GM19351 (cell line): ENCODE measurements around the gene OR51S1.
"Not testable (repeated sequence)": the region's sequence is repeated elsewhere in the genome, so short reads cannot be mapped to it uniquely, and the experiment has no call there.

Source experiments
- ATAC-seq: cut with Tn5 transposase; IDR thresholded peaks from one replicate; pipeline ENCODE4 v1.9.1; 2021; ENCODE audit warnings: mild to moderate bottlenecking, moderate library complexity; ENCODE audit not compliant: unreplicated experiment

Gene OR51S1, protein sequence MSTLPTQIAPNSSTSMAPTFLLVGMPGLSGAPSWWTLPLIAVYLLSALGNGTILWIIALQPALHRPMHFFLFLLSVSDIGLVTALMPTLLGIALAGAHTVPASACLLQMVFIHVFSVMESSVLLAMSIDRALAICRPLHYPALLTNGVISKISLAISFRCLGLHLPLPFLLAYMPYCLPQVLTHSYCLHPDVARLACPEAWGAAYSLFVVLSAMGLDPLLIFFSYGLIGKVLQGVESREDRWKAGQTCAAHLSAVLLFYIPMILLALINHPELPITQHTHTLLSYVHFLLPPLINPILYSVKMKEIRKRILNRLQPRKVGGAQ

DNA sequence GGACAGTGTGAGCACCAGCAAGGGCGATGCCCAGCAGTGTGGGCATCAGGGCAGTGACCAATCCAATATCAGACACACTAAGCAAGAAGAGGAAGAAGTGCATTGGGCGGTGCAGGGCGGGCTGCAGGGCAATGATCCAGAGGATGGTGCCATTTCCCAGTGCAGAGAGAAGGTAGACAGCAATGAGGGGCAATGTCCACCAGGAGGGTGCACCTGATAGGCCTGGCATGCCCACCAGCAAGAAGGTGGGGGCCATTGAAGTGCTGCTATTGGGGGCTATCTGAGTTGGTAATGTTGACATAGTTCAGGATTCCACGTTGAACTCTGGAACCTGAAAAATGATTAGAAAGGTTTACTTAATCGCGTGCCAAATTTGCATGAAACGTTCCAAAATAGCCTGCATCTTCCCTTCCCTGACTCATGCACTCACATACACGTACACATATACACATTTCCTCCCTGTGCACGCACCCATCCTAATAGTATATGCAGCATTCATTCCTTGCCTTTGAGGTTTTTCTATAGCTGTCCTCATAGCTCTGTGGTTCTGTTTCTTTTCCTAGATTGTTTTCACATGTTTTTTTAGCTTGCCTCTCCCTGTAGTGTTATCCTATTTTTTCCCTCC is at the start of gene OR51S1:
TSS of gene OR51S1 (minus strand) at position 301 of the 625 bp plus-strand sequence. CDS start at position 301, 0 bp downstream.
- ATAC-seq = no peak

DNA sequence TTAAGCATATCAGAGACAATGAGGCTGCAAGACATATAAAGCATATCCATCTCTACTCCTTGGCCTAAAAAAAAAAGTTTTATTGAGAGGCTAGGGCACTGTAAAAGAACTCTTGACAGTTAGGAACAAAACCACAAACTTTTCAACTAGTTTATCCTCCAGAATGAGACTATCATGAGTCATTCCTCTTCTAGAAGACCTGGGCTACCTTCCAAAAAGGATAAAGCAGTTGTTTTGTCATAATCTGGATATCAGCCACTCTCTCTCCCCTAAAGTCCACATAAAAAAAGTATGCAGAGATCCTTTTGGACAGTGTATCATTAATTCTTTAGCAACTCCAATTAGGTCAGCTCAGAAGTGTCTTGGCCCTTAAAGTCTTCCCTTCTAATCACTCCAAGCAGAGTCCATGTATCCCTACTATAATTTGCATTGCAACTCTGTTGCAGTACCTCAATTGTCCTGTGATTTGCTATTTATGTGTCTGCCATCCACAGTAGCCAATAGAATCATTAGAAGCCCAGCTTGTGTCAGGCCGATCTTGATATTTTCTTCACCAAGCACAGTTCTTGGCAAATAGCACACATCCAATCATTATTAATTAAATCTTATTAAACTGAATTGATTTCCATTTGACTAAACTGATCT is 43.1 kb upstream of the OR51S1 start:
- no peak for ATAC-seq

DNA sequence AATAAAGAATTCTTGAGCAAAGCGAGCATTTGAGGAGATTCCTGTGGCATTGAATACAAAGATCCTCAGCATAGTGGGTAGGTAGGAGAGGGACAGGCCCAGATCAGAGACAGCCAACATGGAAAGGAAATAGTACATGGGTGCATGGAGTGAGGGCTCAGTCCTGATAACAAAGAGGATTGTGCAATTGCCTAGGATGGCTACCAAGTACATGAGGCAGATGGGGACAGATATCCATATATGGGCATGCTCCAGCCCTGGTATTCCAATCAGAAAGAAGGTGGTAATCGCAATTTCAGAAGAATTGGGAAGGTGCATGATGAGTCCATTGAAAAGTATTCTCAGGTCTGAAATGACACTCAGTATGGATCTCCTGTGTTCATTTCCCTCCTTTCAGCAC is 41.3 kb upstream of the OR51S1 start:
- ATAC-seq = no peak

DNA sequence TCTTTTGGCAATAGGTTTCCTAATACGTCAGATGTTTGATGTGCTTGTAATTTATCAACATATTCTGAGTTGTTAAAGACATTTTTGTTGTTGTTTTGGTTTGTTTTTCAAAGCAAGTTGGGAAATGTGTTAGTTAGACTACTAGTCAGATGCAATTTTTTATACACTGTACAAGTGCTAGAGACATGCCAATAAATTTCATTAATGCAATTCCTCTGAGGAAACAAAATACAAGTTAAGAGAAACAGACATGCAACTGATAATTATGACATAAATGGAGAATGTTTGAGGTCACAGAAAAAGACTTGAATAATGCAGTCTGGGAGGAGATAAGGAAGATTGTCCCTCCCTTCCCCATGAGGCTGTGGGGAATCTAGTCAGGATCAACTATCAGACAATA is 38.6 kb upstream of the OR51S1 start:
- no peak for ATAC-seq

DNA sequence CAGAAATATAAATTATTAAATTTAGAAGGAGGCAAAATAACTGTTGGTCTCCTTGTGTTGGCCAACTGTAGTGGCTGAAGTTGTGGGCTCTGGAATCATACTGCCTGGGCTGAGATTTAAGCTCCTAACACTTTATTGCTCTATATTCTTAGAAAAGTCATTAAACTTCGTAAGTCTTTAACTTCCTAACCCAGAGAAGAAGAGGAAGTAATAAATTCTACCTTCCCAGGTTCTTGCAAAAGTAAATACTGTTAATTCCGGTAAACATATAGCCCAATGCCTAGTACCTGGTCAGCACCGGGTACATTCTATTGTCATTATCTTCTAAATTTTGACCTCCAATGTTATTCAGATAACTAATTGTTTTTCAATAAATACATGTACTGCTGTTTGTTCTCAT is 37.2 kb upstream of the OR51S1 start:
- no peak for ATAC-seq

DNA sequence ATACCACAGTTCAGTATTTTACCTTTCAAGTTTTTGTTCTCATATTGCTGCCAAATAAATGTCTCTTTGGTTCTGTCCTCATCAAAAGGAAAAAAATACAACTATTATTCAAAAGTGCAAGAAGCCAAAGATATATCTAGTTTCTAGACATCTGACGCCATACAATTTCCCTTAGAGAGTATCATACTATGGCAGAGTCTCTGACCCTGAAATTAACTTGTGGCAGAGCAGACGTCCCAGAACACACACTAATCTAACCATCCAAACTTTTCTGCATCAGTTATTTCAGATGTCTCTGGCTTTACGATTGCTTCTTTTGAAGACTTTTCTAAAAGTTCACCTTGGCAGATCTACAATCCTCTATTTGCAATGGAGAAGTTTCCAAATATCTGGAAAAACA is 35.4 kb upstream of the OR51S1 start:
- ATAC-seq = no peak

DNA sequence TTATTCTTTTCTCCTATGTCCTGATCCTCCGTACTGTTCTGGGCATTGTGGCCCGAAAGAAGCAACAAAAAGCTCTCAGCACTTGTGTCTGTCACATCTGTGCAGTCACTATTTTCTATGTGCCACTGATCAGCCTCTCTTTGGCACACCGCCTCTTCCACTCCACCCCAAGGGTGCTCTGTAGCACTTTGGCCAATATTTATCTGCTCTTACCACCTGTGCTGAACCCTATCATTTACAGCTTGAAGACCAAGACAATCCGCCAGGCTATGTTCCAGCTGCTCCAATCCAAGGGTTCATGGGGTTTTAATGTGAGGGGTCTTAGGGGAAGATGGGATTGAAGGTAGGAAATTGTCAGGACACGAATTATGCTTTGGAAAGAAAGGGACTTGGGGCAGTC is 33.5 kb upstream of the OR51S1 start:
- ATAC-seq = no peak

DNA sequence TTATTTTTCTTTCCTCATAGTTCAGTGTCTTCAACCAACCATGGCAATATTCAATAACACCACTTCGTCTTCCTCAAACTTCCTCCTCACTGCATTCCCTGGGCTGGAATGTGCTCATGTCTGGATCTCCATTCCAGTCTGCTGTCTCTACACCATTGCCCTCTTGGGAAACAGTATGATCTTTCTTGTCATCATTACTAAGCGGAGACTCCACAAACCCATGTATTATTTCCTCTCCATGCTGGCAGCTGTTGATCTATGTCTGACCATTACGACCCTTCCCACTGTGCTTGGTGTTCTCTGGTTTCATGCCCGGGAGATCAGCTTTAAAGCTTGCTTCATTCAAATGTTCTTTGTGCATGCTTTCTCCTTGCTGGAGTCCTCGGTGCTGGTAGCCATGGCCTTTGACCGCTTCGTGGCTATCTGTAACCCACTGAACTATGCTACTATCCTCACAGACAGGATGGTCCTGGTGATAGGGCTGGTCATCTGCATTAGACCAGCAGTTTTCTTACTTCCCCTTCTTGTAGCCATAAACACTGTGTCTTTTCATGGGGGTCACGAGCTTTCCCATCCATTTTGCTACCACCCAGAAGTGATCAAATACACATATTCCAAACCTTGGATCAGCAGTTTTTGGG is 33.0 kb upstream of the OR51S1 start, which contains the start of gene OR51T1:
TSS of gene OR51T1 (plus strand) at position 41 of the 641 bp plus-strand sequence. CDS start at position 41, 0 bp downstream.
- ATAC-seq = no peak

DNA sequence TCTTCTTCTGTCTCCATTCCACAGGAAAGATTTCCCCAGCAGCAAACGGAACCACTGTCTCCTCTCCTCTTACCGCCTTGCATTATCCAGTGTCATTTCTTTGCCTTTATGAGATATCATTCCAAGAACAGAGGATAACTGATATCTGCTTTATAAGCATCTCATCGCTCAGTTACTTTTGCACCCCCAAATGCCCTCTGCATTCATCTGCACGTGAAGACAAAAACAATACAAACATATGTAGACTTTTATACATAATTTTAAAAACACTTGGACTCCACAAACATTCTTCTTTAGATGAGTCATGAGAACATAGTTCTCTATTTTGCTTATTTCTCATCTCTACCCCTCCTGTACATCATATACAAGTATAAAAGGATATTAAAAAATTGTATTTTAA is 32.2 kb upstream of the OR51S1 start:
- ATAC-seq = no peak

DNA sequence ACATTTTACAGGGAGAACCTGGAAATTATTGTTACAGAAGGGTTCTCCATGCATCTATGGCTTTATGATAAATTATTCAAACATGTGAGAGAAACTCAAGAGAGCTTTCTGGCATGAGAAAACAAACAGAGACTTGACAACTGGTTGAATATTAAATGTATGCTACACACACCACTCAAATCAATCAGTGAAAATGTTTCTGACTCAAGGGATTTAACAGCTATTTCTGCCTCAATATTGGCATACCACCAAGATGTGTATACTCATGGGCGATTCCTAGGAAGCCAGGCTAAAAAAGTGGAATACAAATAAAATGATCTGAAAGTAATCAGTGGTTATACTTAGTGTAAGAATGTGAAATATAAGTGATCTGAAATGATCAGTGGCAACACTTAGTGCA is 16.8 kb upstream of the OR51S1 start:
- ATAC-seq = no peak

DNA sequence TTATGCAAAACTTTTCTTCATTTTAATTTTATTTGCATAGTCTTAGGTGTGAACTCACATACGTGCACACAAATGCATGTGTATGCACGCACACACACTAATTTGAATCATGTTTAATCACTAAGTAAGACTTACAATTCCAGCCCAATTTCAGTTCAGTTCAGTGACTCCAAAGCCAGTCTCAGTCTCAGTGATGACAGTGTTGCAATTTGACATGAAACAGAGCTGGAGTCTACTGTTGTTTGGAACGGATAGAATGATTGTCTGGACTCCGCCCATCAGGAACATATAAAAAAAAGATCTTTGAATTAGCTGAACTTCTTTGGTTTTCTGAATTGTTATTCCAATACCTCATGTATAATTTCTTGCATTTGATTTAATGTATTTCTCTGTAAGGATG is 14.9 kb upstream of the OR51S1 start:
- no peak for ATAC-seq

DNA sequence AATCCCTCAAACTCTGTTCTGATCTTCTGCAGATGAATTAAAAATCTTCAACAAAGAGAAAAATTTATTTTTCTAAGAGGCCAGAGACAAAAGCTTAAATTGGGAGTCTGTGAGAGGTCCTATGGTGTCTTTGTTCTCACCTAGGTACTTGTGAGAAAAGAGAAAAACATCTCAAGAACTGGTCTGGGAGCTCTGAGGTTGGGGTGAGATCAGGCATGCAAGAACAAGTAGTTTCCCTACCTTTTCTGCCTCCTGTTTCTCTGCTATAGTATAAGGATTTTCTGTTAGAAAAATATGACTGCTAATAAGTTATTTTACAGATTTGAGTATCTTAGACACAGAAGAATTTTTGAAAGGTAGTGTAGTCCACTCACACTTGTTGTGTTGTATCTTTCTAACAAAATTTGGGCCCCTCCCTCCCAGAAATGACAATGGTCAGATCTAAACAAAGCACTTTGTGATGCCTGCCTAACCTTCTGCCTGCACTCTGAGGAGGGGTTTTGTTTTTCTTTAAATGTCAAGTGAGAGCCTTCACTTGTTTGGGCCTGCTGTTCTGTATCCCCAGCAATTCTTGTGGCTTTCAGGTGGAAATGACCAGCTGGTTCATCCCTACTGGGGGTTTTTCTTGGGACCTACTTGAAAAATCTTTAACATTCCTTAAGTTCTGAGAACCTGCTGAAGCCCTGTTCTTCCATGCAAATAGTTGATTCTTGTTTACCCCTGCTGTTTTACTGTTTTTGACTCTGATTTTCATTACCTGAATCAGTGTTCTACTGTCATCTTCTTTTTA is 13.6 kb upstream of the OR51S1 start:
- ATAC-seq = no peak

DNA sequence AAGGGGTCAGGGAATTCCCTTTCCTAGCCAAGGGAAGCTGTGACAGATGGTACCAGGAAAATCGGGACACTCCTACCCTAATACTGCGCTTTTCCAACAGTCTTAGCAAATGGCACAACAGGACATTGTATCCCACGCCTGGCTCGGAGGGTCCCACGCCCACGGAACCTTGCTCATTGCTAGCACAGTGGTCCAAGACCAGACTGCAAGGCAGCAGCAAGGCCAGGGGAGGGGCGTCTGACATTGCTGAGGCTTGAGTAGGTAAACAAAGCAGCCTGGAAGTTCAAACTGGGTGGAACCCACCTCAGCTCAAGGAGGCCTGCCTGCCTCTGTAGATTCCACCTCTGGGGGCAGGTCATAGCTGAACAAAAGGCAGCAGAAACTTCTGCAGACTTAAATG is 5.3 kb upstream of the OR51S1 start:
- not testable (repeated sequence) for ATAC-seq

DNA sequence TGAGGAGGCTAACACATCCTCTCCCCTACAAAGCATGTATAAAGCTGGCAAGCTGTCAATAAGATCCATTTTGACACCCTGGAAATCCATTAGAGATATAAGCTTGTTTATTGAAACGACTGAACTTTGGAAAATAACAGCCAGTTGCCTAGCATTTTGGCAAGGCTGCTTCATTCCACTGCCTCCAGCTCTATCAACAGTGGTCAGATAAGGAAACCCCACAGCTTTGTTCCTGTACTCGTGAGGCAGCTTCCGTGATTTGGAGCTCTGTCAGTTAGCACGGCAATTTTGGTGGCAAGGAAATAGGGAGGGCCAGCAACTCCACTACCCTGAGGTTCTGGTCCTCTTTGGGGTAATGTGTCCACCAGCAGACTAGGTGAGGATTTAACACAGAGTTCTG is 2.0 kb upstream of the OR51S1 start:
- no peak for ATAC-seq

DNA sequence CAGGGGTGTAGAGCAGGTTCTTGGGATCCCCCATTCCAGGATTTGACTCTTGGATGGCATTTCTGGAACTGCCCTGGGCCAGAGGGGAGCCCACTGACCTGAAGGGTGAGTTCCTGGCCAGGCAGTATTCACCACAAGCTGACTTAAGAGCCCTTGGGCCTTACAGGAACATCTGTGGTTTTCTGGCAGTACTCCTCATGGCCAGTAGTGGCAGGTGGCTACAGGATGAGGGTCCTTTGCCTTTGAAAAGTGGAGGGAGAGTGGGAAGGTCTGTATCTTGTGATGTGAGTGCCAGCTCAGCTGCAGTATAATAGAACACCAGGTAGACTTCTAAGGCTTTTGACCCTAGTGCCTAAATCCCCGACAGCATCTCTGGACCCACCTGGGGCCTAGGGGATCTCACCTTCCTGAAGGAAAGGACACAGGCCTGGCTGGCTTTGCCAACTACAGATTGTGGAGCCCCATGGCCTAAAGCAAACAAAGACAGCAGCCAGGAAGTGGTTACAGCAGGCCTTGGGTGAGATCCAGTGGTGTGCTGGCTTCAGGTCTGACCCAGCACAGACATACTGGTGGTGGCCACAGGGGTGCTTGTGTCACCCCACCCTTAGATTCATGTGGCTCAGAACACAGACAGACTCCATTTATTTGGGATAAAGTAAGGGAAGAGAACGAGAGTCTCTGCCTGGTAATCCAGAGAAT is 9.0 kb downstream of the OR51S1 start:
- ATAC-seq = no peak

DNA sequence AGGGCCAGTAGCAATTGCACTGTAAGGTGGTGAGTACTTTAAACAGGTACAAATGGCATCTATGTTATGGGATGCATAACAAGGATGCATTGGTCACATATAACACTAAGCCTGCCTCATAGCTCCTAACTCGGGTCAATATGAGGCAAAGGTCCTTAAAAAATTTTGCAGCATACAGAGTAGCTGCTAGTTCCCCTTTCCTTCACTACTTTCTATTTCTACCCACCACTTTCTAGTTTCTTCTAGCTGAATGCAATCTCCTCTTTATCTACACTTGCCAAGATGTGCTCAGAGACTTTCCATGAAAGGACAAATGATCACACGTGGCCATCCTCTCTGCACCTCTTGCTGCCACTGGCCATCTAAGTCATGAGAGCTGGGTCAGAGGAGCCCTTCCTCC is 18.1 kb downstream of the OR51S1 start:
- peak; percentile 53 for ATAC-seq

DNA sequence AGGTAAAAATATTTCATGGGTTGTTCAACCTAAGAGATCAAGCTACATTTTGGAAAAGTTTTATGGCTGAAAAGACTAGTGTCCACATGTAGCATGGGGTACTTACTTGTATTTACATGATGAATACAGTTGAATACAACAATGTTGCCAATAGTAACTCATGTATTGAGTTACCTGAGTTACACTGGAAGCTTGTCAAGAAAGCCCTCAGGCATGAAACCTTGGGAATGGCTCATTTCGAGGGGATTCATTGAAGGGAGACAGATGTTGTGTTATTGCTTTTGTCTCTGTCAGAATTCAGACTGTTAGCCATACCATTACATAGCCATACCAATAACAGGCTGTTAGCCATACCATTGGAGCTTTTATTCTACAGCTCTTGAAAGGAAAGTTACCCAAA is 18.7 kb downstream of the OR51S1 start:
- no peak for ATAC-seq

DNA sequence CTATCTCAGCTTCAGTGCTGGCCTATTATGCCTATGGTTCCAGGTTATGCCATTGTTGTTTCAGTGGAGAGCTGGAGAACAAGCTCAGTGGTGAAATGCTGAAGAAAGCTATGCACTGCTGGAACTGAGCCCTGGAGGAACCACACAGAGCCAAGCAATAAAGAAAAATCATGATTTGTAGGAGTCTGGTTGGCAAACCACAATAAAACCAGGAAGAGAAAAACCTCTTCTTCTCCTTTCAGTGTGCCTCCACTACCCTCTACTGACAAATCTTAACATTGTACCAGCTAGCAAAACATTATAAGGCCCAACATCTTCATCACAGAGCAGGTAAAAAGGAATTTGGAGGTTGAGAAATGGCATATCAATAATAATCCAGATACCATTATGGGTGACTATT is 22.6 kb downstream of the OR51S1 start:
- no peak for ATAC-seq

DNA sequence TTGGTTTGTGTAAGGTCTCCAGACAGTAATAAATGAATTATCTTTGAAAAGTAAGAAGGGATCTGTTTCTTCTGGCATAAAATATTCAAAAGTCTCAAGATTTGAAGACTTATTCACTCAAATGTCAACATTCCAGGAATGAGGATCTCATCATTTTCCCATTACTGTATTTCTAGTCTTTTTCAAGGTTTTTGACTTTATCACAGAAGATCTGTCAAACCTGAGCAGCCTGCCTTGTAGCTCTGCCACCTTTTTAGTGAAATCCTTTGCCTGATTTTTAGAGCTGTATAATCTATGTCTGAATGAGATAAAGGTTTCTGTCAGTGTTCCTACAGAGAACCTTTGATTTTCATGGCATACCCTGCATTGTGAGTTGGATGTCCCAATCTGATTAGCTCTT is 23.9 kb downstream of the OR51S1 start:
- ATAC-seq = no peak

DNA sequence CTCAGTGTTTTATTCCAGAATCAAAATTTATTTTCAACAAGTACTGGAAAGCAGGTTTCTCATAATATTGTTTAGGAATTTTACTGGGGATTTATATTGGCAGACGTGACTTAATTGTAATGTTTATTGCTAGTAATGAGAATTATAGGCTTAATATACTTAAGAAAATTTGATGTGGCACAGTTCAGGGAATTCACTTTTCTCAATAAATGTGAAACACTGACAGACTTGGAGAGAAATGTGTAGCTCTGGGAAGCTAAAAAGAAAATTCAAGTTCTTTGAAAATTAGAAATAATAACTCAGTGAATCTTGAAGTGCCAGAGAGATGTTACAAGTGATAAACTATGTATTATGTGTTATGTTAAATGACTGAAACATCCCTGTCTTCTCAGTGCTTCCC is 28.0 kb downstream of the OR51S1 start, which contains the start of gene OR51F2:
TSS of gene OR51F2 (plus strand) at position 301 of the 400 bp plus-strand sequence. CDS start 101 bp downstream, outside the sequence.
- ATAC-seq = no peak
